GM12874 (cell line): ENCODE results near the gene TECPR2.

ENCODE experiments used
- CTCF ChIP-seq: IDR thresholded peaks from 2 replicates; pipeline ENCODE4 v1.5.1; 2011; ENCODE audit warnings: low read depth, mild to moderate bottlenecking, control low read depth, low read length, moderate library complexity; ENCODE audit not compliant: insufficient read depth

Gene TECPR2

GRCh38 chr14:102472791-102473150 is 110.0 kb downstream of the TECPR2 start:
- TF ChIP-seq CTCF, result no peak

- TF ChIP-seq CTCF, result no peak
Observed at GRCh38 chr14:102473559-102473958, 110.8 kb downstream of the TECPR2 start.

- TF ChIP-seq CTCF, result no peak
Observed at GRCh38 chr14:102474934-102475333, 112.2 kb downstream of the TECPR2 start.

- no peak for TF ChIP-seq CTCF
Observed at GRCh38 chr14:102479107-102479506, 116.4 kb downstream of the TECPR2 start.

GRCh38 chr14:102479777-102480176 is 117.0 kb downstream of the TECPR2 start:
- TF ChIP-seq CTCF, result no peak

GRCh38 chr14:102481371-102481770 is 118.6 kb downstream of the TECPR2 start:
- TF ChIP-seq CTCF, result no peak

- no peak for TF ChIP-seq CTCF
Observed at GRCh38 chr14:102481791-102482238, 119.1 kb downstream of the TECPR2 start.

GRCh38 chr14:102484316-102484715 is 121.6 kb downstream of the TECPR2 start:
- TF ChIP-seq CTCF, result no peak
